Stimulated activated CD4-positive, alpha-beta T cell treated with anti-CD3 and anti-CD28 coated beads, Interleukin-1b, Interleukin-23, amount 100 ng/mL, for 24 hours (primary cell): Measurements from ENCODE around the gene ALDOC.
"Not testable (repeated sequence)": the region's sequence is repeated elsewhere in the genome, so short reads cannot be mapped to it uniquely, and the experiment has no call there.

ENCODE experiments used
- DNase-seq, 4 experiments: peaks; one replicate each; pipeline ENCODE4 v3.0.0-alpha.2; 2020; ENCODE audit warnings: low read depth in 4 of 4, low spot score in 1 of 4

ALDOC gene

GRCh38 chr17:28584434-28584833 is 7.7 kb upstream of the ALDOC start:
- no peak for DNase-seq

GRCh38 chr17:28582513-28582912 is 5.8 kb upstream of the ALDOC start:
- DNase-seq: no peak

- DNase-seq: no peak
Observed at GRCh38 chr17:28580959-28581358, 4.3 kb upstream of the ALDOC start.

- no peak for DNase-seq
Observed at GRCh38 chr17:28579526-28579925, 2.8 kb upstream of the ALDOC start.

- DNase-seq: no peak
Observed at GRCh38 chr17:28578246-28579195, 1.8 kb upstream of the ALDOC start.

- no peak for DNase-seq
Observed at GRCh38 chr17:28577466-28577824, 750 bp upstream of the ALDOC start.

GRCh38 chr17:28576016-28576415 is 679 bp downstream of the ALDOC start:
- not testable (repeated sequence) for DNase-seq

GRCh38 chr17:28575126-28575795 is 1.4 kb downstream of the ALDOC start:
- no peak for DNase-seq

- no peak for DNase-seq
Observed at GRCh38 chr17:28574526-28574925, 2.2 kb downstream of the ALDOC start.

- DNase-seq: no peak
Observed at GRCh38 chr17:28573966-28574480, 2.7 kb downstream of the ALDOC start.

- DNase-seq: no peak
Observed at GRCh38 chr17:28573521-28573920, 3.2 kb downstream of the ALDOC start.

- DNase-seq: no peak
Observed at GRCh38 chr17:28573040-28573380, 3.7 kb downstream of the ALDOC start.

- DNase-seq: no peak
Observed at GRCh38 chr17:28572259-28573039, 4.2 kb downstream of the ALDOC start.

GRCh38 chr17:28571361-28572122 is 5.2 kb downstream of the ALDOC start, which contains the start of gene PIGS:
Gene PIGS (minus strand): TSS chr17:28571524. CDS start chr17:28571496, 28 bp downstream.
- peak; percentile 80 to 93 (median 90) for DNase-seq

- peak in 1 of 4 experiments; percentile 32 for DNase-seq
Observed at GRCh38 chr17:28570716-28571360, 5.9 kb downstream of the ALDOC start.

- no peak for DNase-seq
Observed at GRCh38 chr17:28569446-28569845, 7.2 kb downstream of the ALDOC start.

GRCh38 chr17:28567604-28568003 is 9.1 kb downstream of the ALDOC start:
- no peak for DNase-seq

- DNase-seq: no peak
Observed at GRCh38 chr17:28563475-28563874, 13.2 kb downstream of the ALDOC start.

- no peak for DNase-seq
Observed at GRCh38 chr17:28555022-28555421, 21.7 kb downstream of the ALDOC start.

GRCh38 chr17:28554565-28554964 is 22.1 kb downstream of the ALDOC start:
- DNase-seq: no peak
